Parathyroid adenoma (tissue), 2 donors: ENCODE results near the gene SLC35F2.
"Not testable (repeated sequence)": the region's sequence is repeated elsewhere in the genome, so short reads cannot be mapped to it uniquely, and the experiment has no call there.

Source experiments
- H2AFZ ChIP-seq: fragments of 300-600 bp; sonication (generic); one replicate; pipeline ENCODE4 v1.7.0; 2017; ENCODE audit warnings: antibody characterized with exemption, mild to moderate bottlenecking
- H3K27ac ChIP-seq: fragments of 300-600 bp; sonication (generic); one replicate; pipeline ENCODE4 v1.7.0; 2017
- H3K27me3 ChIP-seq: fragments of 300-600 bp; sonication (generic); one replicate; pipeline ENCODE4 v1.7.0; 2017; ENCODE audit warnings: low read length; ENCODE audit not compliant: control insufficient read depth, insufficient read depth
- H3K36me3 ChIP-seq: fragments of 300-600 bp; sonication (generic); one replicate; pipeline ENCODE4 v1.7.0; 2017; ENCODE audit warnings: low read length; ENCODE audit not compliant: control insufficient read depth, insufficient read depth
- H3K4me1 ChIP-seq: fragments of 300-600 bp; sonication (generic); one replicate; pipeline ENCODE4 v1.7.0; 2017; ENCODE audit warnings: control low read depth
- H3K4me2 ChIP-seq: fragments of 300-600 bp; sonication (generic); one replicate; pipeline ENCODE4 v1.7.0; 2017; ENCODE audit warnings: low read length
- H3K4me3 ChIP-seq: fragments of 300-600 bp; sonication (generic); one replicate; pipeline ENCODE4 v1.7.0; 2017; ENCODE audit warnings: low read depth, low read length
- H3K79me2 ChIP-seq: fragments of 300-600 bp; sonication (generic); one replicate; pipeline ENCODE4 v1.7.0; 2017; ENCODE audit warnings: control low read depth
- H3K9ac ChIP-seq: fragments of 300-600 bp; sonication (generic); one replicate; pipeline ENCODE4 v1.7.0; 2017; ENCODE audit warnings: mild to moderate bottlenecking
- H3K9me3 ChIP-seq: fragments of 300-600 bp; sonication (generic); one replicate; pipeline ENCODE4 v1.7.0; 2017; ENCODE audit warnings: low read length; ENCODE audit not compliant: control insufficient read depth
- TF ChIP-seq, protein P1 (sequence below): fragments of 300-600 bp; sonication (generic); IDR thresholded peaks from one replicate; pipeline ENCODE4 v1.7.0; 2017; ENCODE audit warnings: antibody characterized with exemption, mild to moderate bottlenecking
- donor health status: primary hyperparathyroidism.

SLC35F2 gene

GRCh38 chr11:107842412-107843100 lies 16.0 kb downstream of the SLC35F2 start:
- H3K27ac ChIP-seq, result no peak overlapping the region
- peaks cover 2% of the 10 kb centered on the region for H3K79me2 ChIP-seq
- H3K4me3 ChIP-seq, result no peak overlapping the region
- H3K9me3 ChIP-seq, result no peaks in the 10 kb centered on the region
- no peaks in the 10 kb centered on the region for H3K36me3 ChIP-seq
- H3K9ac ChIP-seq, result no peak overlapping the region
- TF ChIP-seq, protein P1, sequence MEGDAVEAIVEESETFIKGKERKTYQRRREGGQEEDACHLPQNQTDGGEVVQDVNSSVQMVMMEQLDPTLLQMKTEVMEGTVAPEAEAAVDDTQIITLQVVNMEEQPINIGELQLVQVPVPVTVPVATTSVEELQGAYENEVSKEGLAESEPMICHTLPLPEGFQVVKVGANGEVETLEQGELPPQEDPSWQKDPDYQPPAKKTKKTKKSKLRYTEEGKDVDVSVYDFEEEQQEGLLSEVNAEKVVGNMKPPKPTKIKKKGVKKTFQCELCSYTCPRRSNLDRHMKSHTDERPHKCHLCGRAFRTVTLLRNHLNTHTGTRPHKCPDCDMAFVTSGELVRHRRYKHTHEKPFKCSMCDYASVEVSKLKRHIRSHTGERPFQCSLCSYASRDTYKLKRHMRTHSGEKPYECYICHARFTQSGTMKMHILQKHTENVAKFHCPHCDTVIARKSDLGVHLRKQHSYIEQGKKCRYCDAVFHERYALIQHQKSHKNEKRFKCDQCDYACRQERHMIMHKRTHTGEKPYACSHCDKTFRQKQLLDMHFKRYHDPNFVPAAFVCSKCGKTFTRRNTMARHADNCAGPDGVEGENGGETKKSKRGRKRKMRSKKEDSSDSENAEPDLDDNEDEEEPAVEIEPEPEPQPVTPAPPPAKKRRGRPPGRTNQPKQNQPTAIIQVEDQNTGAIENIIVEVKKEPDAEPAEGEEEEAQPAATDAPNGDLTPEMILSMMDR, result no peak
- no peaks in the 10 kb centered on the region for H3K27me3 ChIP-seq
- no peaks in the 10 kb centered on the region for H3K4me1 ChIP-seq
- H2AFZ ChIP-seq, result no peak overlapping the region
- H3K4me2 ChIP-seq, result no peak overlapping the region

GRCh38 chr11:107840129-107840484 lies 18.5 kb downstream of the SLC35F2 start:
- no peak overlapping the region for H2AFZ ChIP-seq
- no peak overlapping the region for H3K9ac ChIP-seq
- peaks cover 2% of the 10 kb centered on the region for H3K79me2 ChIP-seq
- no peaks in the 10 kb centered on the region for H3K36me3 ChIP-seq
- TF ChIP-seq, protein P1, result no peak
- H3K27ac ChIP-seq, result peak overlapping the region; percentile 58
- H3K4me2 ChIP-seq, result no peak overlapping the region
- no peaks in the 10 kb centered on the region for H3K4me1 ChIP-seq
- H3K9me3 ChIP-seq, result no peaks in the 10 kb centered on the region
- no peaks in the 10 kb centered on the region for H3K27me3 ChIP-seq
- H3K4me3 ChIP-seq, result no peak overlapping the region

GRCh38 chr11:107836851-107837250 lies 21.7 kb downstream of the SLC35F2 start:
- no peaks in the 10 kb centered on the region for H3K4me1 ChIP-seq
- H3K36me3 ChIP-seq, result no peaks in the 10 kb centered on the region
- no peak overlapping the region for H3K4me3 ChIP-seq
- TF ChIP-seq, protein P1, result no peak
- H3K79me2 ChIP-seq, result peaks cover 2% of the 10 kb centered on the region
- no peak overlapping the region for H2AFZ ChIP-seq
- no peaks in the 10 kb centered on the region for H3K27me3 ChIP-seq
- no peak overlapping the region for H3K27ac ChIP-seq
- no peaks in the 10 kb centered on the region for H3K9me3 ChIP-seq
- H3K4me2 ChIP-seq, result no peak overlapping the region
- H3K9ac ChIP-seq, result no peak overlapping the region

GRCh38 chr11:107834995-107835394 lies 23.6 kb downstream of the SLC35F2 start:
- Histone ChIP-seq H3K4me2 (no peak overlapping the region), H3K4me3 (no peak overlapping the region), H3K27me3 (no peaks in the 10 kb centered on the region), H3K36me3 (no peaks in the 10 kb centered on the region), H3K9me3 (no peaks in the 10 kb centered on the region), H3K27ac (no peak overlapping the region), H3K4me1 (no peaks in the 10 kb centered on the region), H2AFZ (no peak overlapping the region), H3K9ac (no peak overlapping the region), H3K79me2 (peaks cover 2% of the 10 kb centered on the region)
- TF ChIP-seq, protein P1, result no peak

DNA sequence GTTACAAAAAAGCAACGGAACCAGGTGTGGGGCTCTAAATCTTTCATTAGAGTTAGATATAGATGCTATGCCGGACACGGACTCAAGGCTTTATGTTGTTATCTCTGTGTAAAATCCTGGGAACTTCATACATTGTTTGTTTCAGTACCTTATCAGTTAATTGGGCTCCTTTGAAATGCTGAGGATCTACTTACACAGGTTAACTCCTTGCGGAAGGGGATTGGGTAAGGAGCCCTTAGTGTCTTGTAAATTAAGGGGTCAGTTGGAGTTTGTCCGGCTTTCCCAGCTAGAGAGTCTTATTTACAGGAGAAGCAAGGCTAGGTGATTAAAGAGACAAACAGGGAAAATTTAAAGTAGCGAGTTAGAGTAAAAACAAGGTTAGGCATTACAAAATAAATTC lies 24.7 kb downstream of the SLC35F2 start:
- H3K9ac ChIP-seq, result not testable (repeated sequence)

More for the DNA sequence above, 24.7 kb downstream of the SLC35F2 start:
- not testable (repeated sequence) for H3K4me3 ChIP-seq, H3K4me1 ChIP-seq, H3K27ac ChIP-seq, H3K27me3 ChIP-seq, H3K4me2 ChIP-seq, H3K79me2 ChIP-seq, H3K9me3 ChIP-seq, H2AFZ ChIP-seq, H3K36me3 ChIP-seq
